HG03521 (cell line): ENCODE data around the gene TBC1D20.
"Not testable (repeated sequence)": the region's sequence is repeated elsewhere in the genome, so short reads cannot be mapped to it uniquely, and the experiment has no call there.

Experiments used
- ATAC-seq: cut with Tn5 transposase; IDR thresholded peaks from one replicate; pipeline ENCODE4 v1.9.1; 2021; ENCODE audit warnings: mild to moderate bottlenecking, moderate library complexity; ENCODE audit not compliant: unreplicated experiment

Gene TBC1D20, protein sequence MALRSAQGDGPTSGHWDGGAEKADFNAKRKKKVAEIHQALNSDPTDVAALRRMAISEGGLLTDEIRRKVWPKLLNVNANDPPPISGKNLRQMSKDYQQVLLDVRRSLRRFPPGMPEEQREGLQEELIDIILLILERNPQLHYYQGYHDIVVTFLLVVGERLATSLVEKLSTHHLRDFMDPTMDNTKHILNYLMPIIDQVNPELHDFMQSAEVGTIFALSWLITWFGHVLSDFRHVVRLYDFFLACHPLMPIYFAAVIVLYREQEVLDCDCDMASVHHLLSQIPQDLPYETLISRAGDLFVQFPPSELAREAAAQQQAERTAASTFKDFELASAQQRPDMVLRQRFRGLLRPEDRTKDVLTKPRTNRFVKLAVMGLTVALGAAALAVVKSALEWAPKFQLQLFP

GRCh38 chr20:462199-462991, at the start of gene TBC1D20:
Gene TBC1D20 (minus strand): TSS chr20:462533. CDS start chr20:462405, 128 bp downstream.
- peak; percentile 94 for ATAC-seq

GRCh38 chr20:510328-511057, 48.2 kb upstream of the TBC1D20 start:
- ATAC-seq = not testable (repeated sequence)

DNA sequence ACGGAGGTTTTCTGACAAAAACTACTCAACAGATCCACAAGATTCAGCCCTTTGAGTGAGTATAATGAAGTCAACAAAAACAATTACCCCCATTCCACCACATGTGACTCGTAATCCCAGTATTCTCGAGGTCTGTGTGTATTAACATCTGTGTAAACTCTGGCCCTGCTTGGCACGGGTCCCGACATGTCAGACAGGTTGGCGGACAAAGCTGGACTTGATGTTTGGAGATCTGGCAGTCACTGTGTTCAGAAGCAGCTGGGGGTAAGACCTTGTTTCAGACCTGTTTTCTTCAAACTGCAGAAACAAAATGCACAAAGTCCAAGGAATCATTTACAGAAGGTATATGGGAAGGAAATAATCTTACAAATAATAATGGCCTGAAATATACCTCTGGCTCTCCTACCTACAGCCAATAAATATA, 46.0 kb upstream of the TBC1D20 start:
- not testable (repeated sequence) for ATAC-seq

DNA sequence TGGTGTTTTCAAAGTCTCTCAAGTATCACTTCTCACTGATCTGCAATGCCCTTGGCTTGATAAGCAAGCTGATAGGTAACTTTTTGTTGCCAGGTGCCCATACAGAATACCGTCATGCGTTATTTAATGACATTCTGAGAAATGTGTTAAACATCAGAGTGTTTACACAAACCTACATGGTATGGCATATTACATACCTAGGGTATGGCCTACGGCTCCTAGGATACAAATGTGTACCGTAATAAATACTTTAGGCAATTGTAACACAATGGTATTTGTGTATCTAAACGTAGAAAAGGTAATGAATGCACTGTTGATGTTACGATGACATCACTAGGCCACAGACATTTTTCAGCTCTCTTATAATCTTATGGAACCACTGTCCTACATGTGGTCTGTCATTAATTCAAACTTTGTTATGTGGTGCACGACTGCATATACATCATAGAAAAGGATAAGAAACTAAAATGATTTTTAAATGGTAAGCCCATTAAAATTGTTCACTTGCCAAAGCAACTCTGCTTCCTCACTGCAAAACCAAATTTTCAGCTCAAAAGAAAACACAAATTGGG, 45.5 kb upstream of the TBC1D20 start:
- no peak for ATAC-seq

- ATAC-seq = no peak
These were observed 44.8 kb upstream of the TBC1D20 start for GRCh38 chr20:507006-507758.

- ATAC-seq = no peak
These were observed 42.3 kb upstream of the TBC1D20 start for GRCh38 chr20:504632-505075.

- ATAC-seq = no peak
These were observed 40.9 kb upstream of the TBC1D20 start for GRCh38 chr20:503048-503737.

DNA sequence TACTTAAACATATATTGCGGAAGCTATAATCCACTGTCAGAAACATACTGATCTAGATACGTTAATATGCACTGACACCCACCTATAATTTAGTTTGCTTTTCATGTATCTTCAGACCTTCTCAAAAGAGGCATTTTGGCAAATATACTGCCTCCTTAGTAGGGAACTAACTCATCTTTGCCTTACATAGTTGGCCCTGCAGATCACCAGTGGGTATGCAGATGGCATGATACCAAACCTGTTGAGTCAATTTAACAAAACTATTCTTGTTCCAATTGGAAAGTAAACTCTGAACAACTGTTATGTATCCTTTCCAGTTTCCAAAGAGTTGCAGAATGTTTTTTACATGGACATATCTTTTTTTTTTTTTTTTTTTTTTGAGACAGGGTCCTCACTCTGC, 35.6 kb upstream of the TBC1D20 start:
- no peak for ATAC-seq

GRCh38 chr20:496126-496696, 33.9 kb upstream of the TBC1D20 start:
- ATAC-seq = no peak

GRCh38 chr20:492159-492558, 29.8 kb upstream of the TBC1D20 start:
- no peak for ATAC-seq

DNA sequence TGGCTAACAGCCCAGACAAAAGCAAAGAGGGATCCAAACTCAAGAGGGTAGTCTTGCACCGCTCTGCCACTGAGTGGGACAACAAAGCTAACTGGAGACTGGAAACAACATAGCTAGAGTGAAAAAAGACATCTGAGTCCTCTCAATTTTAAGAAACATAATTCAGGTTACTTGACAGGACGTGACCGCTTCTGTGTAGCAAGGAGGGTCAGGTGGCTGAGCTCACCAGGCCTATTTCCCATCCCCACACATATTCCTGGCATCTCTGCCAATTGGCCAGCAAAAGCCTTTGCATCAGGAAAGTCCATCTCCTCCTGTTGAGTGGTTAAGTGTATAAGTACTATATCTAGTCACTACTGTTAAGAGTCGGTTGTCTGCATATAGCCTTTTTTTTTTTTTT, 25.3 kb upstream of the TBC1D20 start:
- no peak for ATAC-seq

- no peak for ATAC-seq
These were observed 21.7 kb upstream of the TBC1D20 start for GRCh38 chr20:483815-484644.

DNA sequence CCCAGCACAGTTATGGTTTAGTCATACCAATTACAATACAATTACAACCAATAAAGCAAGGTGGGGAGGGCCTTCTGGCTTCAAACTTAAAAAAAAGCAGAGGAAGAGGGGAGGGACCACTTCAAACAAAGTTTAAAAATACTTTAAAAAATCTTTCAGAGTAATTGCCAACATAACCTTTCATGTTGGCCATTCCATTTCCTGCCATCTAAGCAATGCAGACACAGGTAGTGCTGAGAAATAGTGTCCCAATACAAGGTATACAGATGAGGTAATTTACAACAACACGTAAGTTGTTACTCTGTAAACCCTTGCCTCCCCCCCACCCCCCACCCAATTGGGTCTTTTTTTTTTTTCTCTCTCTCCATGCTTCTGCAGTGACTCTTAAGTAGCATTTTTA, 18.8 kb upstream of the TBC1D20 start:
- no peak for ATAC-seq

DNA sequence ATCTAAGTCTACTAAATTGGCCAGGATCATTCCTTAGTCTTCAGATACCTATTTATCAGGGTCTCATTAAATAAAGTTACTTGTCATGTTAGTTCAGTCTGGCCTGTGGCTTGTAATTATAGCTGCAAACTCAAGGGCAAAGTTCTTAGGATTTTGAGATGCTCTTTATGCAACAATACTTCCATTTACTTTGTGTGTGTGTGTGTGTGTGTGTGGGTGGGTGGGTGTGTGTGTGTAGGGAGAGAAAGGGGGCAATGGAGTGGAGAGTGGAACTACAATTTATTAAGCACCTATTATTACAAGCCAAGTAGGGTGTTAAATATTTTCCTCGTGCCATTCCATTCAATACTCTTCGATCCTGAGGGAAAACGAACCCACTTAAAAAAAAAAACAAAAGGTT, 17.7 kb upstream of the TBC1D20 start:
- ATAC-seq = no peak

GRCh38 chr20:479487-479886, 17.2 kb upstream of the TBC1D20 start:
- no peak for ATAC-seq

DNA sequence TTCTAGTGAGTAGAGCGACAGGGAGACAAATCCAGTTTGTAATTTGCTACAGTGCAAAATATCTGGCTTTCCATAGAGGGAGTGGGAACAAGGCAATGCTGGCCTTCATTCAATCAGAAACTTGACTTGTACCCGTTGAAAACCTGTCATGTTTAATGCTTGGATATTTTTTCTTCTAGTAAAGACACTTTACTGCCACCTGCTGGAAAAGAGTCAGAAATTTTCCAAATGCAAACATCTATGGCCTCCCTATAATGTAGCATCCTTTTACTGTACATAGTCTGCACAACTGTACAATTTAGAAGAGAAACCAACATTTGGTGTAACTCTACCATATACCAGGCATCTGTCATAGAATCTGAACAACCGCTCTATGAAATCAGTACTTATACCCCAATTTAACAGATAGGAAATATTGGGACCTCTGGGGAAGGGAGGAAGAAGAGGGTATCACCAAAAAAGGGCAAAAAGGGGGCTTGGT, 16.7 kb upstream of the TBC1D20 start:
- ATAC-seq = no peak

GRCh38 chr20:478010-478948, 15.9 kb upstream of the TBC1D20 start:
- ATAC-seq = no peak
